WTC11 (cell line): ENCODE results near the gene ITPR2.

Experiments used
- CTCF ChIP-seq: fragments of 200-600 bp; IDR thresholded peaks from 2 replicates; pipeline ENCODE4 v1.8.0; 2022; ENCODE audit warnings: antibody characterized with exemption
- E2F4 ChIP-seq: sonication (generic); formaldehyde crosslinking; IDR thresholded peaks from 2 replicates; pipeline ENCODE4 v1.8.1; 2022; ENCODE audit warnings: low read depth, mild to moderate bottlenecking, moderate library complexity, missing genetic modification reagents, borderline replicate concordance

GRCh38 chr12:26651036-26651435 is 182.0 kb downstream of the ITPR2 start:
- TF ChIP-seq E2F4 (CRISPR knock-in tag), result no peak
- TF ChIP-seq CTCF, result no peak
